Heart left ventricle (tissue), 16 donors: Measurements from ENCODE around the gene TBC1D22B. TPM values are rescaled to one million over a fixed set of nuclear protein-coding genes. Genes with fewer than 3 reads are reported as not detected.

Experiments
- ATAC-seq, 4 donors: fragments of 200-7000 bp; cut with Tn5 transposase; one replicate each; pipeline ENCODE4 v1.9.1; 2020 to 2022; ENCODE audit warnings: moderate library complexity in 4 of 4, mild to moderate bottlenecking in 3 of 4, moderate number of reproducible peaks in 1 of 4
- DNase-seq, 5 donors: peaks; one replicate each; pipeline ENCODE4 v3.0.0-alpha.2; 2020
- H3K27ac ChIP-seq, 12 donors: fragments of 200-600 bp; sonication (generic) in 4 of 12; one replicate each; pipeline versions ENCODE4 v1.5.0 to v1.8.0; 2016 to 2022; ENCODE audit warnings: mild to moderate bottlenecking in 2 of 12
- H3K27me3 ChIP-seq, 9 donors: fragments of 200-600 bp; sonication (generic) in 2 of 9; one replicate each; pipeline versions ENCODE4 v1.5.1 to v1.8.0; 2016 to 2022; ENCODE audit warnings: mild to moderate bottlenecking in 3 of 9
- H3K36me3 ChIP-seq, 9 donors: fragments of 200-600 bp; sonication (generic) in 2 of 9; one replicate each; pipeline versions ENCODE4 v1.5.0 to v1.8.0; 2018 to 2022; ENCODE audit warnings: mild to moderate bottlenecking in 2 of 9
- H3K4me1 ChIP-seq, 12 donors: fragments of 200-600 bp; sonication (generic) in 4 of 12; one replicate each; pipeline versions ENCODE4 v1.5.0 to v1.8.0; 2016 to 2022; ENCODE audit warnings: mild to moderate bottlenecking in 3 of 12
- H3K4me3 ChIP-seq, 12 donors: fragments of 200-600 bp; sonication (generic) in 4 of 12; one replicate each; pipeline versions ENCODE4 v1.5.0 to v1.8.0; 2017 to 2022; ENCODE audit warnings: mild to moderate bottlenecking in 9 of 12, moderate library complexity in 4 of 12
- H3K9me3 ChIP-seq, 12 donors: fragments of 200-600 bp; sonication (generic) in 4 of 12; one replicate each; pipeline versions ENCODE4 v1.5.0 to v1.8.0; 2016 to 2022; ENCODE audit warnings: mild to moderate bottlenecking in 1 of 12
- POLR2A ChIP-seq, 2 donors: fragments of 450-650 bp; IDR thresholded peaks; one replicate each; pipeline ENCODE4 v1.6.1; 2017; ENCODE audit warnings: antibody characterized with exemption in 2 of 2, mild to moderate bottlenecking in 2 of 2, moderate library complexity in 2 of 2
- whole genome bisulfite sequencing, 4 donors: extraction: QIAGEN DNeasy Blood & Tissue Kit in 2 of 4; methylation state at CpG; one replicate each; pipeline versions ENCODE4 v1.1.5 to v1.1.7; 2013 to 2018; 5-methylcytosine and 5-hydroxymethylcytosine counted together
- intact Hi-C, 10 donors: fragments of 100-400 bp; cut with DNase I; formaldehyde crosslinking; loops; one replicate each; pipeline versions ENCODE4 v1.11.1 to v1.14.2; 2022
- polyA plus RNA-seq, 2 donors: library from polyadenylated mRNA; stranded (reverse); fragments of 200-250 nt; gene quantifications; one replicate each; pipeline ENCODE4 v1.2.3, GENCODE V29; 2013
- total RNA-seq, 9 donors: library from RNA; depleted of rRNA in 2 of 9; stranded (reverse); fragments of >200 nt in 2 of 9; fragmentation: NEBNext Ultra II Directional in 3 of 9; extraction: Animal tissue kit (Norgen Biotek cat#: 25700) in 3 of 9; gene quantifications; one replicate each; pipeline versions ENCODE4 v1.1.0 to v1.2.4, GENCODE V29; 2016 to 2023
- TF ChIP-seq, protein P1 (sequence below), 12 donors: fragments of 200-600 bp; sonication (generic) in 4 of 12; IDR thresholded peaks; one replicate each; pipeline versions ENCODE4 v1.5.0 to v1.8.0; 2018 to 2022; ENCODE audit warnings: antibody characterized with exemption in 12 of 12, mild to moderate bottlenecking in 5 of 12
- donor health status: ischemic (EF 13 %, LVEDD 7.1; RV severe dilation, severe dysfunction).
- donor health status: healthy with polysubstance abuse.
- donor health status: DM: no; HTN: yes; CAD: no.
- donor health status: DM: no; HTN: no; CAD: no.
- donor health status: ischemic (EF 25% LVEDD 6.9; RV normal size, moderate dysfunction).
- donor health status: ischemic (EF 25% LVEDD 5.7; RV mildly dilated, moderate dysfunction).
- donor health status: healthy.
- donor health status: DM: yes; HTN: yes; CAD: no.
- donor health status: ischemic (EF 35%, LVEDD 5.7; RV mildly dilated, moderate dysfunction).
- donor health status: nonischemic (EF 11% LVEDD 7.7; RV severe dilation, severe dysfunction).
- donor health status: DM: yes; HTN: yes; CAD: no.
- donor health status: PGD.
- donor health status: ischemic (EF 29% LVEDD 5.4; RV normal size, mild dysfunction).
- donor health status: nonischemic (EF 23%, LVEDD 6.1; RV moderate dilation, normal function).

The TBC1D22B gene
- total and polyA plus RNA-seq, 11 donors = 3.1 to 10.7 (median 7.3) TPM

DNA sequence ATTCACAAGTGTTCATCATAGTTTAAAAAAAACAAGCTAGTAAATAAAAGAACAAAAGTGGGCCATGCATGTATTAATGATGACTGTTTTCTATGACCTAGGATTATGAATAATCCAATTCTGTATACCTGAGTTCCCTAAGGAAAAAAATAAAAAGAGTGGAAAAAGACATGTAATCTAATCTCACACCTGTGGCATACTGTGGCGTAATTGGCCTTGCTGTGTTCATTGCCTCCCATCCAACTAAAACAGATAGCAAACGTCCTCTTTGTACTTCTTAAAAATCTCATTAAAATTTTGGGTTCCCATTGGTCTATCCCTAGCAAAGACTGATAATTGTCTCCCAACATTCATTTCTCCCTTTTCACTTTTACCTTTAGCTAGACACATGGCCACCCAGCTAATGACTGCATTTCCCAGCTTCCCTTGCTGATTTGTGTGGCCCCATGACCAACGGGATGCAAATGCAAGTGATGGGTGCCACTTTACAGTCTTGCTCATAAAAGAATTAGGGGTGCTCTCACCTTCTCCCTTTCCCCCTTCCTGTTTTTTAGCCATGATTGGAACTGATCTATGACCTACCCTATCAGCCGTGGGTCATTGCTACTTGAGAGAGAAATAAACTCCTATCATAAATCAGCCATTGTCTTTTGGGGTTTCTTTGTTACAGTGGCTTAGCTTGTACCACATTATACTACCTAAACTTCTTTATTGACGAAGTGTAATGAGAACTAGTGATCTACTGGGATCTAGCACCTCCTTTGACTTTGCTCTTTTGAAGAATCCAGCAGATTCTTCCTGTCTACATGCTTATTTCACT, 32.0 kb upstream of the TBC1D22B start:
- TF ChIP-seq, protein P1, sequence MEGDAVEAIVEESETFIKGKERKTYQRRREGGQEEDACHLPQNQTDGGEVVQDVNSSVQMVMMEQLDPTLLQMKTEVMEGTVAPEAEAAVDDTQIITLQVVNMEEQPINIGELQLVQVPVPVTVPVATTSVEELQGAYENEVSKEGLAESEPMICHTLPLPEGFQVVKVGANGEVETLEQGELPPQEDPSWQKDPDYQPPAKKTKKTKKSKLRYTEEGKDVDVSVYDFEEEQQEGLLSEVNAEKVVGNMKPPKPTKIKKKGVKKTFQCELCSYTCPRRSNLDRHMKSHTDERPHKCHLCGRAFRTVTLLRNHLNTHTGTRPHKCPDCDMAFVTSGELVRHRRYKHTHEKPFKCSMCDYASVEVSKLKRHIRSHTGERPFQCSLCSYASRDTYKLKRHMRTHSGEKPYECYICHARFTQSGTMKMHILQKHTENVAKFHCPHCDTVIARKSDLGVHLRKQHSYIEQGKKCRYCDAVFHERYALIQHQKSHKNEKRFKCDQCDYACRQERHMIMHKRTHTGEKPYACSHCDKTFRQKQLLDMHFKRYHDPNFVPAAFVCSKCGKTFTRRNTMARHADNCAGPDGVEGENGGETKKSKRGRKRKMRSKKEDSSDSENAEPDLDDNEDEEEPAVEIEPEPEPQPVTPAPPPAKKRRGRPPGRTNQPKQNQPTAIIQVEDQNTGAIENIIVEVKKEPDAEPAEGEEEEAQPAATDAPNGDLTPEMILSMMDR (IDR thresholded peaks at IDR 0.05) = no peak
- TF ChIP-seq POLR2A (IDR thresholded peaks at IDR 0.05) = no peak
- WGBS, 4 donors = 81 to 88% (median 84%) methylated on average over 5 of the region's 5 CpGs
- no peak for DNase-seq
- no peaks in the 10 kb centered on the region for H3K27me3 ChIP-seq
- intact Hi-C loops = no loop called here
- H3K9me3 ChIP-seq = no peaks in the 10 kb centered on the region
- peaks cover 0 to 20% (median 4%) of the 10 kb centered on the region in 12 donors for H3K4me1 ChIP-seq
- H3K27ac ChIP-seq = no peak overlapping the region
- ATAC-seq = no peak
- H3K36me3 ChIP-seq = no peaks in the 10 kb centered on the region
- no peak overlapping the region for H3K4me3 ChIP-seq

- Histone ChIP-seq H3K27ac (no peak overlapping the region), H3K4me1 (no peaks in the 10 kb centered on the region), H3K4me3 (no peak overlapping the region), H3K36me3 (no peaks in the 10 kb centered on the region), H3K9me3 (no peaks in the 10 kb centered on the region), H3K27me3 (no peaks in the 10 kb centered on the region)
- no peak for ATAC-seq
- WGBS, 4 donors = 89 to 95% (median 93%) methylated on average over 6 of the region's 6 CpGs
- intact Hi-C loops = no loop called here
- DNase-seq = no peak
- TF ChIP-seq POLR2A (IDR thresholded peaks at IDR 0.05) = no peak
- TF ChIP-seq, protein P1 (IDR thresholded peaks at IDR 0.05) = no peak
These were observed 27.5 kb upstream of the TBC1D22B start for GRCh38 chr6:37230104-37230503.

DNA sequence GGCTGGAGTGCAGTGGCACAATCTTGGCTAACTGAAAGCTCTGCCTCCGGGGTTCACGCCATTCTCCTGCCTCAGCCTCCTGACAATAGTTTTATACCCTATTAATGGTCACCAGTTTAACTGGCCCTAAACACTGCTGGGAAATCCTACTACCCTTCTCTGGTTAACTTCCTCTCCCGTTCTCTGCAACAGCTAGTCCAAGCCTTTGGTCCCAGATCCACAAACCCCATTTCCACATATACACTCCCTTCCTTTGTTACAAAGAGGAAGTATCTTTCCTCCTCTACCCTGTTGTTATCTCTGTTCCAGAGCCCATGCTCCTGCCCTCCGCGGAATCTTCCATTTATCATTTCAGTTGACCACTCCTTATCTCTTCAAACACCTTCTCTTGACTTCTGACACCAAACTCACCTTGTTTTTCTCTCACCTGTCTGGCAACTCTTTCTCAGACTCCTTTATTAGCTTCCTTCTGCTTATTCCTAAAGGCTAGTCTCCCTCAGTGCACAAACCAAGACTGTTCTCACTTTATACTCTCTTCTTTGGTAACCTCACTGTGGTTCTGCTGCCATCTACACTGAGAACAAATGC, 25.0 kb upstream of the TBC1D22B start:
- ATAC-seq (no peak), DNase-seq (no peak)
- no peaks in the 10 kb centered on the region for H3K27me3 ChIP-seq
- H3K27ac ChIP-seq = no peak overlapping the region
- no peaks in the 10 kb centered on the region for H3K4me1 ChIP-seq
- 71 to 75% (median 72%) methylated on average over 5 of the region's 5 CpGs for WGBS, 4 donors
- H3K36me3 ChIP-seq = no peaks in the 10 kb centered on the region
- TF ChIP-seq, protein P1 (IDR thresholded peaks at IDR 0.05) = no peak
- no peak for TF ChIP-seq POLR2A (IDR thresholded peaks at IDR 0.05)
- no peak overlapping the region for H3K4me3 ChIP-seq
- no peaks in the 10 kb centered on the region for H3K9me3 ChIP-seq
- intact Hi-C loops = no loop called here

GRCh38 chr6:37233541-37233940, 24.0 kb upstream of the TBC1D22B start:
- H3K27me3 ChIP-seq = no peaks in the 10 kb centered on the region
- peaks cover 0 to 4% (median 0%) of the 10 kb centered on the region in 12 donors for H3K4me1 ChIP-seq
- TF ChIP-seq, protein P1 (IDR thresholded peaks at IDR 0.05) = no peak
- no peak for TF ChIP-seq POLR2A (IDR thresholded peaks at IDR 0.05)
- WGBS, 4 donors = 82 to 97% (median 88%) methylated on average over 7 of the region's 7 CpGs
- H3K36me3 ChIP-seq = no peaks in the 10 kb centered on the region
- no peak for DNase-seq
- no peak overlapping the region for H3K27ac ChIP-seq
- no peak overlapping the region for H3K4me3 ChIP-seq
- ATAC-seq = no peak
- intact Hi-C loops = no loop called here
- no peaks in the 10 kb centered on the region for H3K9me3 ChIP-seq
